HepG2 (cell line): ENCODE data around the gene OR13J1. TPM values are rescaled to one million over a fixed set of nuclear protein-coding genes. Genes with fewer than 3 reads are reported as not detected.

Source experiments
- ATAC-seq: fragments of 200-7000 bp; cut with Tn5 transposase; 3 replicates; pipeline ENCODE4 v1.9.1; 2020; ENCODE audit warnings: mild to moderate bottlenecking, moderate library complexity
- BruUV-seq: library from RNA; stranded (reverse); fragments of 400-500 nt; replicated peaks from 2 replicates; lab custom pipeline; 2021; lab: Mats Ljungman, UMichigan
- CTCF ChIA-PET: fragments of 300-600 bp; formaldehyde crosslinking; extraction: SDS; loops from one replicate; lab custom pipeline; 2021; ENCODE audit warnings: low total read pairs, inconsistent platforms, low intra/inter-chr PET ratio; lab: Yijun Ruan, JAX
- POLR2A ChIA-PET: fragments of 350-600 bp; sonication (Branson Sonifier 250); formaldehyde crosslinking; loops from one replicate; lab custom pipeline; 2020; ENCODE audit warnings: antibody characterized with exemption, inconsistent platforms; lab: Yijun Ruan, JAX
- DNase-seq: peaks from one replicate; pipeline ENCODE4 v3.0.0-alpha.2; 2015; ENCODE audit warnings: low spot score
- FAIRE-seq: peaks from 3 replicates; lab custom pipeline; 2011; peaks lifted over from hg19 to GRCh38; lab: Jason Lieb, UNC
- H2AFZ ChIP-seq: one replicate; pipeline ENCODE4 v1.6.1; 2011; ENCODE audit warnings: low read length, inconsistent platforms
- H3K27ac ChIP-seq: fragments of 300-600 bp; 3 replicates; pipeline ENCODE4 v1.8.0; 2011; ENCODE audit warnings: mixed run types, mild to moderate bottlenecking, mixed read lengths, low read length, inconsistent platforms; ENCODE audit not compliant: insufficient read depth; ENCODE audit errors: extremely low read length
- H3K27me3 ChIP-seq, 2 experiments: fragments of 200-600 bp in 1 of 2; 2 replicates in 1 of 2; 3 replicates in 1 of 2; pipeline versions ENCODE4 v1.6.0 to v1.8.0; 2011; ENCODE audit warnings: low read length in 2 of 2, mild to moderate bottlenecking in 2 of 2, moderate library complexity in 2 of 2, inconsistent platforms in 1 of 2; ENCODE audit not compliant: insufficient read depth in 2 of 2, control insufficient read depth in 1 of 2
- H3K36me3 ChIP-seq, 2 experiments: fragments of 200-600 bp in 1 of 2; replicated peaks in 1 of 2; 2 replicates in 1 of 2; 3 replicates in 1 of 2; pipeline versions ENCODE4 v1.5.1 to v1.8.0; 2011; ENCODE audit warnings: low read length in 2 of 2, inconsistent platforms in 1 of 2; ENCODE audit not compliant: insufficient read depth in 2 of 2, control insufficient read depth in 1 of 2
- H3K4me1 ChIP-seq: 2 replicates; pipeline ENCODE4 v1.5.1; 2012; ENCODE audit warnings: low read length, inconsistent platforms; ENCODE audit not compliant: insufficient read depth
- H3K4me2 ChIP-seq: 2 replicates; pipeline ENCODE4 v1.6.0; 2011; ENCODE audit warnings: low read depth, low read length, inconsistent platforms
- H3K4me3 ChIP-seq, 3 experiments: fragments of 200-600 bp in 1 of 3; sonication (generic), shearing (Covaris generic) in 1 of 3; replicated peaks in 1 of 3; 2 replicates each; pipeline ENCODE4 v1.5.1; 2011 to 2016; ENCODE audit warnings: low read length in 3 of 3, inconsistent platforms in 2 of 3, low read depth in 2 of 3, mild to moderate bottlenecking in 2 of 3, control low read depth in 1 of 3, mixed read lengths in 1 of 3; ENCODE audit not compliant: insufficient read depth in 1 of 3
- H3K79me2 ChIP-seq: one replicate; pipeline ENCODE4 v1.6.1; 2011; ENCODE audit warnings: low read length, inconsistent platforms; ENCODE audit not compliant: insufficient read depth
- H3K9ac ChIP-seq: 2 replicates; pipeline ENCODE4 v1.6.0; 2011; ENCODE audit warnings: mild to moderate bottlenecking, low read depth, low read length, inconsistent platforms; ENCODE audit not compliant: insufficient read depth
- H3K9me3 ChIP-seq: 2 replicates; pipeline ENCODE4 v1.5.1; 2012; ENCODE audit warnings: mild to moderate bottlenecking, low read length
- H4K20me1 ChIP-seq: 2 replicates; pipeline ENCODE4 v1.6.0; 2011; ENCODE audit warnings: inconsistent platforms, mild to moderate bottlenecking, low read length, moderate library complexity; ENCODE audit not compliant: insufficient read depth
- CENPX ChIP-seq: sonication (generic); formaldehyde crosslinking; IDR thresholded peaks from 2 replicates; pipeline ENCODE4 v1.9.0; 2021; ENCODE audit warnings: mild to moderate bottlenecking, missing genetic modification reagents, moderate library complexity
- KMT2A ChIP-seq: sonication (generic); formaldehyde crosslinking; IDR thresholded peaks from 2 replicates; pipeline ENCODE4 v1.4.0; 2020; ENCODE audit warnings: missing genetic modification reagents
- ZNF317 ChIP-seq: sonication (generic); formaldehyde crosslinking; IDR thresholded peaks from 2 replicates; pipeline ENCODE4 v1.5.0; 2020; ENCODE audit warnings: mild to moderate bottlenecking, missing genetic modification reagents
- ZNF335 ChIP-seq: sonication (generic); formaldehyde crosslinking; IDR thresholded peaks from 2 replicates; pipeline ENCODE4 v1.4.0; 2020; ENCODE audit warnings: missing genetic modification reagents
- ZNF496 ChIP-seq: sonication (generic); formaldehyde crosslinking; IDR thresholded peaks from 2 replicates; pipeline ENCODE4 v1.8.1; 2023; ENCODE audit warnings: mild to moderate bottlenecking, moderate library complexity, missing genetic modification reagents; ENCODE audit not compliant: insufficient replicate concordance
- ZNF687 ChIP-seq: sonication (generic); formaldehyde crosslinking; IDR thresholded peaks from 2 replicates; pipeline ENCODE4 v1.5.1; 2020; ENCODE audit warnings: mild to moderate bottlenecking, missing genetic modification reagents, moderate library complexity
- WGBS: methylation state at CpG from one replicate; pipeline ENCODE4 v1.1.6; 2017; ENCODE audit warnings: low lambda C conversion rate; 5-methylcytosine and 5-hydroxymethylcytosine counted together
- in situ Hi-C: cut with HindIII; loops from 2 replicates; pipeline ENCODE4 v1.10.0; 2017; ENCODE audit warnings: low pct_unique_long_range_greater_than_20kb; ENCODE audit not compliant: extremely low pct_ligation_motif_present
- intact Hi-C: fragments of 100-400 bp; cut with micrococcal nuclease; formaldehyde crosslinking; loops from one replicate; pipeline ENCODE4 v1.10.0; 2022; ENCODE audit not compliant: unreplicated experiment
- polyA plus RNA-seq, 8 experiments: library from polyadenylated mRNA; depleted of rRNA in 3 of 8; stranded (reverse) in 7 of 8; unstranded in 1 of 8; fragments of >200 nt; fragmentation: Illumina TruSeq in 4 of 8; extraction: Trizol in 4 of 8; gene quantifications; 2 replicates each; pipeline versions ENCODE4 v1.2.1 to v1.2.3, GENCODE V29; 2011 to 2016; ENCODE audit warnings: low read depth in 4 of 8, missing spikeins in 1 of 8, mixed read lengths in 1 of 8; ENCODE audit not compliant: insufficient read depth in 1 of 8
- total RNA-seq, 5 experiments: library from RNA; depleted of rRNA; stranded (reverse); fragments of >200 nt; fragmentation: Illumina TruSeq; extraction: Trizol; gene quantifications; 2 replicates each; pipeline ENCODE4 v1.2.3, GENCODE V29; 2016; ENCODE audit warnings: low read depth in 1 of 5
- TF ChIP-seq, protein P1 (sequence below): sonication (generic); formaldehyde crosslinking; IDR thresholded peaks from 2 replicates; pipeline ENCODE4 v1.5.0; 2020; ENCODE audit warnings: mild to moderate bottlenecking, missing genetic modification reagents

The OR13J1 gene
- total and polyA plus RNA-seq, 2 of the 13 experiments (the other 11 are each of a cell fraction or from before 2014, with no cell fraction given): not detected

DNA sequence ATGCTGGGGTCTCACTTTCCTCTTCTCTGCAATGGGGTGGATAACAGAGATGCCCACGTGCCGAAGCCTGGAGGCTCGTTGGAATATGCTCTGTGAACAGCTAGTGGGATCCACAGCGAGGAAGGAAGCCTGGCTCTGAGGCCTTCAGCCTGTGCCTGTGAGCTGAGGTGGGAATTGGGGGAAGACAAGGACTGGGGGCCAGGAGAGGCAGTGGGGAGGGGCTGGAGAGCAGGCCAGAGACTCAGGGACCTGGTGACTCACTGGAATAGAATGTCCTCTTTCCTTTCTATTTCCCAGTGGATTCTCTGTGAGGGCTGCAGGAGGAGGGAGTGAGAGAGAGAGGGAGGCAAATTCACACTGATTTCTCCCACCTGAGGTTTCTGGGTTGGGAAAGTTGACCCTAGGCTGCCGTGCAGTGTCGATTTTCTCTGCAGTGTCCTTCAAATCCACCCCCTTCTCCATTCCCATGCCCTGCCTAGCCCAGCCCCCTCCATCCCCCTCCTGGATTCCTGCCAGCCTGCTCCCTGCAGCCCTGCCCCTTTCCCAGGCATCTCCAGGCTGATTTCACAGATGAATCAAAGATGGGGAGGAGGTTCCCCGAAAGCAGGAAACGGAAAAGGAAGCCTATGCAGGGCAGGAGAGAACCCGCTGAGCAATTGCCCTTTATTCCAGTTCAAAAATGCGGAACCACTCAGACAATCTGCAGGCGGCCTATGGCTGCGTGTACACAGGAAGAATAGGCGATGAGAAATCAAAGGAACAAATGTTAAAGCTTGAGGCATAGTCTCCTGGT is 37.7 kb upstream of the OR13J1 start (continued):
- TF ChIP-seq ZNF317 (CRISPR knock-in tag): peak; percentile 53; the same call in 1 of the 2 replicates

GRCh38 chr9:35906923-35907699 is 36.9 kb upstream of the OR13J1 start:
- POLR2A ChIA-PET: interaction anchor here (1.1 kb wide), 1 partner anchor 13 kb away, joined by 3 read pairs; no protein-coding TSS in a partner anchor
- Histone ChIP-seq H3K79me2 (no peaks in the 10 kb centered on the region), H3K4me1 (peaks cover 69% of the 10 kb centered on the region), H3K9ac (peak overlapping the region; percentile 57), H3K27ac (no peak overlapping the region), H3K4me2 (peak overlapping the region; percentile 96), H2AFZ (no peak overlapping the region), H3K4me3 (peak overlapping the region; percentile 35 to 67 (median 52))
- intact Hi-C loops: no loop called here
- 0% methylated on average over 5 of the region's 14 CpGs for WGBS
- no peak for TF ChIP-seq ZNF496
- TF ChIP-seq, protein P1, sequence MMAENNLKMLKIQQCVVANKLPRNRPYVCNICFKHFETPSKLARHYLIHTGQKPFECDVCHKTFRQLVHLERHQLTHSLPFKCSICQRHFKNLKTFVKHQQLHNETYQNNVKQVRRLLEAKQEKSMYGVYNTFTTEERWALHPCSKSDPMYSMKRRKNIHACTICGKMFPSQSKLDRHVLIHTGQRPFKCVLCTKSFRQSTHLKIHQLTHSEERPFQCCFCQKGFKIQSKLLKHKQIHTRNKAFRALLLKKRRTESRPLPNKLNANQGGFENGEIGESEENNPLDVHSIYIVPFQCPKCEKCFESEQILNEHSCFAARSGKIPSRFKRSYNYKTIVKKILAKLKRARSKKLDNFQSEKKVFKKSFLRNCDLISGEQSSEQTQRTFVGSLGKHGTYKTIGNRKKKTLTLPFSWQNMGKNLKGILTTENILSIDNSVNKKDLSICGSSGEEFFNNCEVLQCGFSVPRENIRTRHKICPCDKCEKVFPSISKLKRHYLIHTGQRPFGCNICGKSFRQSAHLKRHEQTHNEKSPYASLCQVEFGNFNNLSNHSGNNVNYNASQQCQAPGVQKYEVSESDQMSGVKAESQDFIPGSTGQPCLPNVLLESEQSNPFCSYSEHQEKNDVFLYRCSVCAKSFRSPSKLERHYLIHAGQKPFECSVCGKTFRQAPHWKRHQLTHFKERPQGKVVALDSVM (CRISPR knock-in tag): peak; percentile 82
- peak; percentile 28; the same call in 1 of the 2 replicates for TF ChIP-seq ZNF687 (CRISPR knock-in tag)
- TF ChIP-seq KMT2A (CRISPR knock-in tag): no peak
- no peak for TF ChIP-seq CENPX (CRISPR knock-in tag)
- TF ChIP-seq ZNF335 (CRISPR knock-in tag): no peak
- TF ChIP-seq, all 625 proteins: peak for 2
- Histone ChIP-seq H3K9me3 (no peaks in the 10 kb centered on the region), H3K27me3 (peaks cover 0 to 11% of the 10 kb centered on the region in 2 experiments; a peak in 2 of 5 replicates), H3K36me3 (no peaks in the 10 kb centered on the region), H4K20me1 (no peaks in the 10 kb centered on the region)
- DNase-seq (no peak), FAIRE-seq (no peak), ATAC-seq (peak; percentile 47)
- in situ Hi-C loops: no loop called here
- no TSS peak for BruUV-seq
- CTCF ChIA-PET: no interaction called here
